Choroid plexus epithelial cell (primary cell): ENCODE results near the gene EGFL8.
A peak's percentile ranks its signal among the peaks of the same experiment; 100 is the strongest.
"Not testable (repeated sequence)": the region's sequence is repeated elsewhere in the genome, so short reads cannot be mapped to it uniquely, and the experiment has no call there.

Source experiments
- DNase-seq: peaks from one replicate; pipeline ENCODE4 v3.0.0-alpha.2; 2010; ENCODE audit warnings: low read depth
- H3K4me3 ChIP-seq: 2 replicates; pipeline ENCODE4 v1.5.1; 2011; ENCODE audit warnings: low read depth, mild to moderate bottlenecking, control low read depth, low read length, moderate library complexity
- TF ChIP-seq, protein P1 (sequence below): conservative IDR thresholded peaks from 2 replicates; pipeline ENCODE4 v1.5.1; 2011; ENCODE audit warnings: low read depth, mild to moderate bottlenecking, control low read depth, inconsistent platforms, low read length, moderate library complexity

The EGFL8 gene

DNA sequence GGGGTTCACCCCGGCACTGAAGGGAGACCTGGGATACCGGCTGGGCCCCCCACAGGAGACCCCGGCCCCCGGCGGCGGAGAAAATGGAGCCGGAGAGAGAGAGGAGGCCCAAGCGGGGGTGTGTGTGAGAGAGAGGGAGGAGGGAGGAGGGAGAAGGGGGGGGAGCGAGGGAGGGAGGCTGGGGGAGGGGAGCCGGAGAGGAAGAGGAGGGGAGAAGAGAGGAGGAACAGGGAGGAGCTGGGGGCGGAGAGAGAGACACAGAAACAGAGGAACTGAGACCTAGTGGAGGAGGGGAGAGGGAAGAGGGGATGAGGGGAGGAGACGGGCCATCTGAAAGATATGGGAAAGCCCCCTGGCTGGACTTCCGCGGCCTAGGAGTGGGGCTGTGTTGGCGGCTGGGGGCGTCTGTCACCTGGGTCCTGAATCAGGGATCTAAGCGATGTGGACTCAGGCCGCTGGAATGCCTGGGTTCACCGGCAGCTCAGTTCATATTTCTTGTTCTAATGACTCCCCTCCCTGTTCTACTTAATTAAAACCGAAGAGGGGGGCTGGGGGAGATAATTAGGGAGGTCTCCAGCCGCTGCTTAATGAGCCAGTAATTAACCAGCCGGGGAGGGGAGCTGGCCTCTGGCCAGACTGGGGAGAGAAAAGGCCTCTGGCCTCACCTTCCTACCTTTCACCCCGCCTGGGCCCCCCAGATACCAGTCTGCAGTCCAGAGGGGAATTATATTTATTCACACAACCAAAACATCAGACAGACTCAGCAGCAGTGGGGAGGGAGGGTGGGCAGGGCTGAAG is 25.9 kb downstream of the EGFL8 start, which contains the start of gene PBX2:
Gene PBX2 (minus strand): TSS at position 149 of the 798 bp plus-strand sequence. CDS start 287 bp downstream, outside the sequence.
- peak; percentile 93 for DNase-seq
- peak within 1 kb of the TSS; percentile 68 for H3K4me3 ChIP-seq
- TF ChIP-seq, protein P1, sequence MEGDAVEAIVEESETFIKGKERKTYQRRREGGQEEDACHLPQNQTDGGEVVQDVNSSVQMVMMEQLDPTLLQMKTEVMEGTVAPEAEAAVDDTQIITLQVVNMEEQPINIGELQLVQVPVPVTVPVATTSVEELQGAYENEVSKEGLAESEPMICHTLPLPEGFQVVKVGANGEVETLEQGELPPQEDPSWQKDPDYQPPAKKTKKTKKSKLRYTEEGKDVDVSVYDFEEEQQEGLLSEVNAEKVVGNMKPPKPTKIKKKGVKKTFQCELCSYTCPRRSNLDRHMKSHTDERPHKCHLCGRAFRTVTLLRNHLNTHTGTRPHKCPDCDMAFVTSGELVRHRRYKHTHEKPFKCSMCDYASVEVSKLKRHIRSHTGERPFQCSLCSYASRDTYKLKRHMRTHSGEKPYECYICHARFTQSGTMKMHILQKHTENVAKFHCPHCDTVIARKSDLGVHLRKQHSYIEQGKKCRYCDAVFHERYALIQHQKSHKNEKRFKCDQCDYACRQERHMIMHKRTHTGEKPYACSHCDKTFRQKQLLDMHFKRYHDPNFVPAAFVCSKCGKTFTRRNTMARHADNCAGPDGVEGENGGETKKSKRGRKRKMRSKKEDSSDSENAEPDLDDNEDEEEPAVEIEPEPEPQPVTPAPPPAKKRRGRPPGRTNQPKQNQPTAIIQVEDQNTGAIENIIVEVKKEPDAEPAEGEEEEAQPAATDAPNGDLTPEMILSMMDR: no peak

DNA sequence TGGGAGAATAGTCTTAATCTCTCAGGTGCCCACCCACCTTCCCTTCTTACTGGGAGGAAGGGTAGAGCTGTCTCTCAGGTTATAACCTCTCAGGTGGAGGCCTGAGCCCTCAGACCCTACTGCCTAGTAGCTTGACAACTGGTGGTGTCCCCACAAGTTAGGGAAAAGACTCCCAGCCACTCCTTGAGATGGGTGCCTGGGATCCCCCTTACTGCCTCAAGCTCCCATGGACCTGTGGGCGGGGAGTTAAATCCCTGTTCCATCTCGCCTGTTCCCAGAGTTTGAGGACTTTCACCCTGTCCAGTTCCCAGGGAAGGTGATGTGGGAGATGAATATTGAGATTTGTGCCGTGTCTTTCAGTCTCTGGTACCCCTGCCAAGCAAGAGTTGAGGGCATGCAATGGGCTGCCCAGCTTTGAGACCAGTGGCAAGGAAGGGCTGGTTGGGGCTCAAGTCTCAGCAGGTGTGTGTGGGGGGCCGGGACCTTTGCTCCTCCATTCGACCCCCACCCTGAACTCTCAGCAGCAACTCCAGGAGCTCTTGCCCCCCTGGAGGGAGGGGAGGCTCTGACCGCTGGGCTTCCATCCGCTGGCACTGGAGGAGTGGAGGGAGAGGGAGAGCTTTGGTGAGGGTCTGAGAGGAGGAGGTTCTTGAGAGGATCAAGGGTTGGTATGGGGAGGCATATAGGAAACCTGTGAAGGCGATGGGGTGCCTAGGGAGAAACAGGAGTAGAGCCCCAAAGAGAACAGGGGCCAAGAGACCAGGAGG is 26.7 kb downstream of the EGFL8 start:
- no peak for DNase-seq
- no peak overlapping the region for H3K4me3 ChIP-seq
- TF ChIP-seq, protein P1: no peak

DNA sequence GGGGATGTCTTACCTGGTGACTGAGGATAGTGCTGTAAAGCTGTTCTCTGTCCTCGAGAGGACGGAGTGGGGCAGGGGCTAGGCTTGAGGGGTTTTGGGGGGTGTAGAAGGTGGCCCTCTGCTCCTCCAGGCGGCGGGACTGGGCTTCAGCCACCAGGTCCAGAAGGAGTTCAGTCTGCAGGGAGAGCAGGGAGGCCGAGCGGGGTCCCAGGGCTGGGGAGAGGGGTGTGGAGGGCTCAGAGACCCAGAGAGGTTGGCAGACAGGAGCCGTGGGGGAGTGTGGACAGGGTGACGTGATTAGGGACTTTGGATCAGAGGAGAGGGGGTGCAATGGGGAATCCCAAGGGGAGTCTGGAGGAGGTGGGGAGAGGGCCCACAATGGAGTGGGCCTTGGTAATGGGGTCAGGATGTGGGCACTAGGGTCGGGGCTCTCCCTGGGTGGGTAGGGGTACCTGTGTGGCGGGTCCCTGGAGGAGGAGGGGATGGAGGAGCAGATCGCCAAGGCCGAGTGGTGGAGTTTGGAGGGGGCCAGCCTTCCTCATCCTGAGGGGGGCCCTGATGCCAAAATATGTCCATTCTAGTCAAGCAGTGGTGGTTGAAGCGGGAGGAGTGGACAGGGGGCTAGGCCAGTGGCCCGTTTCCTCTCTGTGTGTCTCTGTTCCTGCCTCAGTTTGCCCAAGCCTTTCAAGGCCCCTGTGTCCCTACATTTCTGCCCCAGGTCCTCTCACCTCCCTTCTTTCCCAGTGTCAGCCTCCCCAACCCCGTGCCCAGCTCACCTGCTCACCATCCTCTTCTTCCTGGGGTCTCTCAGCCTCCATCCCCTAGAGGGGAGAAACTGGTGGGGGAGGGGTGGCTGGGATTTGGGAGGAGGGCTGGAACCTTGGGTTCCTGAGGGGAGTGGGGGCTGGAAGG is 27.6 kb downstream of the EGFL8 start:
- TF ChIP-seq, protein P1: no peak
- peak overlapping the region; percentile 30 for H3K4me3 ChIP-seq
- DNase-seq: no peak

- H3K4me3 ChIP-seq: peak within 1 kb of the TSS; percentile 44
- peak; percentile 56 for DNase-seq
- TF ChIP-seq, protein P1: no peak
Measured at GRCh38 chr6:32192608-32193039, 28.2 kb downstream of the EGFL8 start, which contains the start of gene GPSM3. GPSM3 (minus strand) TSS chr6:32192643; CDS start chr6:32192513, 130 bp downstream.

DNA sequence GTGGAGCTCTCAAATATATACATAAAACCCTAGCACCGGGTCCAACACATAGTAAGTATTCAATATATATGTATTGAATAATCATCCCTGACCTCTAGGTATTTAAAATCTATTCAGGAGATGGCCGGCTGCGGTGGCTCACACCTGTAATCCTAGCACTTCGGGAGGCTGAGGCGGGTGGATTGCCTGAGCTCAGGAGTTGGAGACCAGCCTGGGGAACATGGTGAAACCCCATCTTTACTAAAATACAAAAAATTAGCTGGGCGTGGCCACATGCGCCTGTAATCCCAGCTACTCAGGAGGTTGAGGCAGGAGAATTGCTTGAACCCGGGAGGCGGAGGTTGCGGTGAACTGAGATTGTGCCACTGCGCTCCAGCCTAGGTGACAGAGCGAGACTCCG is 28.7 kb downstream of the EGFL8 start:
- DNase-seq, H3K4me3 ChIP-seq: not testable (repeated sequence)

- H3K4me3 ChIP-seq: no peak overlapping the region
- TF ChIP-seq, protein P1: no peak
- no peak for DNase-seq
Measured at GRCh38 chr6:32194388-32194787, 30.0 kb downstream of the EGFL8 start.
